ENCODE measurements around the gene UBAC2. TPM values are rescaled to one million over a fixed set of nuclear protein-coding genes. Genes with fewer than 3 reads are reported as not detected.
A peak's percentile ranks its signal among the peaks of the same experiment; 100 is the strongest.

UBAC2 gene
- total RNA-seq, 3 donors from 2014 or later = 57.4 to 74.2 (median 67.5) TPM

DNA sequence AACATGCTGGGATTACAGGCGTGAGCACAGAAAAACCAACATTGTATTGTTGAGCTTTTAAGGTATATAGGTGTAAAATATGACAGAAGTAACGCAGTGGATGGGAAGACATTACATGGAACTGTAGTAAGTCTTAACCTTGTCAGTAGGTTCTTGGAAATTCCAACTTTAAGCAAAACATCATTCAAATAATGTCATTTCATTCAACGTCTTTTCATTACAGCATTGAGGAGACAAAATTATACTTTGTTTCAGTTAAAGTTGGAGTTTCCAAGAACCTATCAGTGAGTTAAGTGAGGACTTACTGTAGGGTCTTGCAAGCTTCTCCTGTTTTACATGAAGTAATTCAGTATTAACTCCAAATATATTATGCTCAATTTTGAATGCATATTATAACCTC lies 133.6 kb downstream of the UBAC2 start:
- intact Hi-C loops (cut with DNase I, micrococcal nuclease) = no loop called here
- ATAC-seq = no peak
- DNase-seq = no peak

DNA sequence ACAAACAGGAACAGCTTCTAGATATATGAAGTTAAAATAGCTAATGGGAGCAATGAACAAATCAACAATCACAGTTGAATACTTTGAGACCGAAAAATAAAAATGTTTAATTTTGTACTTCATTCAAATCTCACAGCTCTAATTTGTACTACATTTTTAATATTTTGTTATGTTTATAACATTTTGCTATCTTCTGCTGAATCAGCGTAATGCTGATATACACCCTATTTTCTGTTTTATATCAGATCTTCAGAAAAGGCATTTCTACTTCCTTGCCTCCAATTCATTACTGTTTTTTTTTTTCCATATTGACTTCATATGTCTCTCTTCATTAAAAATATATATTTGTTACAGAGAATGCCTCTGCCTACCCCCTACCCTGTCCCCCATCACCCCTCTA lies 134.4 kb downstream of the UBAC2 start:
- ATAC-seq (no peak), DNase-seq (no peak)
- intact Hi-C loops (cut with DNase I, micrococcal nuclease) = no loop called here
- Histone ChIP-seq H3K4me1 (ENCODE audit: low read depth) (no peaks in the 10 kb centered on the region), H3K9me3 (no peaks in the 10 kb centered on the region), H3K4me3 (no peak overlapping the region), H3K36me3 (ENCODE audit: low read depth) (no peaks in the 10 kb centered on the region)
- TF ChIP-seq, protein P1, sequence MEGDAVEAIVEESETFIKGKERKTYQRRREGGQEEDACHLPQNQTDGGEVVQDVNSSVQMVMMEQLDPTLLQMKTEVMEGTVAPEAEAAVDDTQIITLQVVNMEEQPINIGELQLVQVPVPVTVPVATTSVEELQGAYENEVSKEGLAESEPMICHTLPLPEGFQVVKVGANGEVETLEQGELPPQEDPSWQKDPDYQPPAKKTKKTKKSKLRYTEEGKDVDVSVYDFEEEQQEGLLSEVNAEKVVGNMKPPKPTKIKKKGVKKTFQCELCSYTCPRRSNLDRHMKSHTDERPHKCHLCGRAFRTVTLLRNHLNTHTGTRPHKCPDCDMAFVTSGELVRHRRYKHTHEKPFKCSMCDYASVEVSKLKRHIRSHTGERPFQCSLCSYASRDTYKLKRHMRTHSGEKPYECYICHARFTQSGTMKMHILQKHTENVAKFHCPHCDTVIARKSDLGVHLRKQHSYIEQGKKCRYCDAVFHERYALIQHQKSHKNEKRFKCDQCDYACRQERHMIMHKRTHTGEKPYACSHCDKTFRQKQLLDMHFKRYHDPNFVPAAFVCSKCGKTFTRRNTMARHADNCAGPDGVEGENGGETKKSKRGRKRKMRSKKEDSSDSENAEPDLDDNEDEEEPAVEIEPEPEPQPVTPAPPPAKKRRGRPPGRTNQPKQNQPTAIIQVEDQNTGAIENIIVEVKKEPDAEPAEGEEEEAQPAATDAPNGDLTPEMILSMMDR (IDR thresholded peaks at IDR 0.05) = no peak

More for the DNA sequence above, 133.6 kb downstream of the UBAC2 start:
- Histone ChIP-seq H3K36me3 (ENCODE audit: low read depth) (no peaks in the 10 kb centered on the region), H3K4me1 (ENCODE audit: low read depth) (no peaks in the 10 kb centered on the region), H3K9me3 (no peaks in the 10 kb centered on the region), H3K4me3 (no peak overlapping the region)
- TF ChIP-seq, protein P1 (IDR thresholded peaks at IDR 0.05) = no peak

DNA sequence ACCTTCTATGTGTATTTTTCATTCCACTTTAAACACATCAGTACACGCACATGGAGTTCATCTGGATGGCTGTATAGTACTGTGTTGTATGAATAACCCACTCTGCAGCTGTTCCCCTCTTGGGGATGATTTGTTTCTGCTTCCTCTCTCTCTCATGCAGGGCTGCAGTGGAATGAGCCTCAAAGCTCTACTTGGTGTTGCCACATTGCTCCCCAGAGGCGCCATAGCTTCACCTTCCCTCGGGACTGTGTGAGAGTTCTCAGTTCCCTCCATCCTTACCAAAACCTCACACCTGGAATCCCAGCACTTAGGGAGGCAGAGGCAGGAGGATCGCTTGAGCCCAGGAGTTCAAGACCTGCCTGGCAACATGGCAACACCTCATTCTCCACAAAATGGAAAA lies 134.9 kb downstream of the UBAC2 start:
- no peaks in the 10 kb centered on the region for H3K4me1 ChIP-seq (ENCODE audit: low read depth)
- H3K36me3 ChIP-seq (ENCODE audit: low read depth) = no peaks in the 10 kb centered on the region
- TF ChIP-seq, protein P1 (IDR thresholded peaks at IDR 0.05) = no peak
- ATAC-seq = peak; percentile 41
- H3K9me3 ChIP-seq = no peaks in the 10 kb centered on the region
- no peak overlapping the region for H3K4me3 ChIP-seq
- no peak for DNase-seq
- intact Hi-C loops (cut with DNase I, micrococcal nuclease) = no loop called here

DNA sequence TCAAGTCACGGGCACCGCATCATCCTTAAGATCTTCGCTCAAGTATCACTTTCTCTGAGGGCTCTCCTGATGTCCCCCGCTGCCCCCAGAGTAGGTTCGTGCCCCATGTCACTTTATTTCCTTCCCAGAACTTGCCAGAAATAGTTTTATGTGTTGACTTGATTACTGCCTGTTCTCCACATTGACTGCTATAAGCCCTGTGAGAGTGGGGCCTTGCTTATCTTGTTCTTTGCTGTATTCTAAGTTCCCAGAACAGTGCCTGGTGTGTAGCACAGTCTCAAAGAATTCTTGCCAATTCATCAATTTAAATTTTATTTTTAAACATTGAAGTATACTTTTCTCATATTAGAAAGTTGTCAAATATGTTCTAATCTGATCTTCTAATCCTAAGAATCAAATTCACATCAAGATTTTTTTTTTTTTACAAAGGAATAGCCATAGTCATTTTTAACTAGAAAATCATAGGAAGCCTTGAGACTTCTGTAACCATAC lies 138.6 kb downstream of the UBAC2 start:
- DNase-seq = no peak
- no peaks in the 10 kb centered on the region for H3K9me3 ChIP-seq
- H3K4me3 ChIP-seq = no peak overlapping the region
- H3K36me3 ChIP-seq (ENCODE audit: low read depth) = no peaks in the 10 kb centered on the region
- intact Hi-C loops (cut with DNase I, micrococcal nuclease) = no loop called here
- TF ChIP-seq, protein P1 (IDR thresholded peaks at IDR 0.05) = no peak
- H3K4me1 ChIP-seq (ENCODE audit: low read depth) = no peaks in the 10 kb centered on the region
- ATAC-seq = no peak

DNA sequence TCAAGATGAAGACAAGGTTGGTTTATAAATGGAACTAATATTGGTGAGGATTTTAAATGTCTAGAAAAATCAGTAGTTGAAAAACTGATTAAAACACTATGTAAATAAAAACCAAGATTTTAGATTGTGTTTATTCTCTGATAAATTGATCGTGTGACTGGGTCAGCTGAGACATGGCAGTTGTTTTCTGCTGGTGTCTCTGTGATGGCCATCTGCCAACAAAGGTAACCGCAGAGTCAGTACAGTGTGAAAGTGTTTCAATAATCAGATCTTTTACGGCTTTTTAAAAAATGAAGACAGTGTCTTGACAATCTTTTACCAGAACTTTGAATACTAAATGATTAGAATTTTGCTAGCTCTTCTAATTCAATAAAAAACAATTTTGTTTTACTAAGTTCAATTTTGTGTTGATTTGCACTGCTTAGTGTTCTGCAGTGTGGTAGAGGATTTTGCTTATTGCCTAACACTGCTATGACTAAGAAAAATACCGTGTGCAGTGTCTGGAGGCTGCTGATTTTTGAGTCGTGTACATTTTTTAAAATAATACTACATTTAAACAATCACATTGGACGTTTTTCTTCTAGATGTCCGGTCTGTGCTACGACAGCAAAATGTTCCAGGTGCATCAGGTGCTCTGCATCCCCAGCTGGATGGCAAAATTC lies 139.2 kb downstream of the UBAC2 start:
- Histone ChIP-seq H3K9me3 (no peaks in the 10 kb centered on the region), H3K4me1 (ENCODE audit: low read depth) (no peaks in the 10 kb centered on the region), H3K4me3 (no peak overlapping the region), H3K36me3 (ENCODE audit: low read depth) (no peaks in the 10 kb centered on the region)
- intact Hi-C loops (cut with DNase I, micrococcal nuclease) = no loop called here
- TF ChIP-seq, protein P1 (IDR thresholded peaks at IDR 0.05) = no peak
- ATAC-seq (peak; percentile 47), DNase-seq (peak in 1 of 3 donors; percentile 41)
